ENCODE measurements around the gene PLA2G4F.

PLA2G4F gene, protein sequence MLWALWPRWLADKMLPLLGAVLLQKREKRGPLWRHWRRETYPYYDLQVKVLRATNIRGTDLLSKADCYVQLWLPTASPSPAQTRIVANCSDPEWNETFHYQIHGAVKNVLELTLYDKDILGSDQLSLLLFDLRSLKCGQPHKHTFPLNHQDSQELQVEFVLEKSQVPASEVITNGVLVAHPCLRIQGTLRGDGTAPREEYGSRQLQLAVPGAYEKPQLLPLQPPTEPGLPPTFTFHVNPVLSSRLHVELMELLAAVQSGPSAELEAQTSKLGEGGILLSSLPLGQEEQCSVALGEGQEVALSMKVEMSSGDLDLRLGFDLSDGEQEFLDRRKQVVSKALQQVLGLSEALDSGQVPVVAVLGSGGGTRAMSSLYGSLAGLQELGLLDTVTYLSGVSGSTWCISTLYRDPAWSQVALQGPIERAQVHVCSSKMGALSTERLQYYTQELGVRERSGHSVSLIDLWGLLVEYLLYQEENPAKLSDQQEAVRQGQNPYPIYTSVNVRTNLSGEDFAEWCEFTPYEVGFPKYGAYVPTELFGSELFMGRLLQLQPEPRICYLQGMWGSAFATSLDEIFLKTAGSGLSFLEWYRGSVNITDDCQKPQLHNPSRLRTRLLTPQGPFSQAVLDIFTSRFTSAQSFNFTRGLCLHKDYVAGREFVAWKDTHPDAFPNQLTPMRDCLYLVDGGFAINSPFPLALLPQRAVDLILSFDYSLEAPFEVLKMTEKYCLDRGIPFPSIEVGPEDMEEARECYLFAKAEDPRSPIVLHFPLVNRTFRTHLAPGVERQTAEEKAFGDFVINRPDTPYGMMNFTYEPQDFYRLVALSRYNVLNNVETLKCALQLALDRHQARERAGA

DNA sequence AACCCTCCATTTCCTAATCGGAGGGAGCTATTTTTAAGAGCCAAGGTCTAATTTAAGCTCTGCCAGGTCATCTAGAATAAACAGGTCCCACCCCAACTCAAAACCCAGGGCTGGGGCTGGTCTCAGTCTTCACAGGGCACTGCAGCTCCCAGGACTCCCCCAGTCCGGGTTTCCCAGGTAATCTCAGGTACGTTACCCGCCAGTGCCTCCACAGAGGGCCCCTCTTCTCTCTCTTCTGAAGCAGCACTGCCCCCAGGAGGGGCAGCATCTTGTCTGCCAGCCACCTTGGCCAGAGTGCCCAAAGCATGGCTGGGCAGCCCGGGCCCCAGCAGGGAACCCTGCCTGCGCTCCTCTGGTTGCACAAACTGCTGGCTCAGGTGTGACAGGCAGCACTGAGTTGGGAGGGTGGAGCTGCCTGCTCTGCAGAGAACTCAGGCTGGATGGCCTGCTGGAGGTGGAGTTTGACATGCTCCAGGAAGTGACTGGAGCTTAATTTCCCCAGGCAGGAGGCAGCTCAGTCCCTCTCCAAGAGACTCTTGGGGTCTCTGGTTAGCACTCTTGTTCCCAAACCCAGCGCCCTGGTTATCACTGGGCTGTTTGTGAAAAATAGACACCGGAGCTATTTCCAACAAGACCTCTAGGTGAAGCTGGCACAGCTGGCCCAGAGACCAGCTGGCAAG is at the start of gene PLA2G4F:
PLA2G4F (minus strand) TSS at position 394 of the 680 bp plus-strand sequence; CDS start at position 307, 87 bp downstream.
- no peak for DNase-seq (ENCODE audit: insufficient read length, low spot score)
- FAIRE-seq, result no peak

DNA sequence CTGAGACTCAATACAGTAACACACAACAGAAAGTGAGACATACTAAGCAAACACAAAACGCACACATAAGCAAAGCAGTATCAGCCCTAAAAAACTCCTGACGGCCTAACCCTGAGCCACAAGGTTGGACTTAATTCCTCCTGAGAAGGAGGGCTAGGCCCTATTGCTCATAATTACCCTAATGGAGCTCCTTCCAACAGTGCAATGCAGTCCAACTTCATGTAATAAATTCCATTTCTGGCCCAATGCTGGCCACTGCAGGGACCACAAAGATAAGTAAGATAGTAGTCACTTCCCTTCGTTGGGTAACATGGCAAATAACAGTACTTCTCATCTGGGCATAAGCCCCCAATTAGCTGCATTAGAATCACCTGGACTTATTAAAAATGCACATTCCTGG is 47.5 kb upstream of the PLA2G4F start:
- FAIRE-seq, result no peak

DNA sequence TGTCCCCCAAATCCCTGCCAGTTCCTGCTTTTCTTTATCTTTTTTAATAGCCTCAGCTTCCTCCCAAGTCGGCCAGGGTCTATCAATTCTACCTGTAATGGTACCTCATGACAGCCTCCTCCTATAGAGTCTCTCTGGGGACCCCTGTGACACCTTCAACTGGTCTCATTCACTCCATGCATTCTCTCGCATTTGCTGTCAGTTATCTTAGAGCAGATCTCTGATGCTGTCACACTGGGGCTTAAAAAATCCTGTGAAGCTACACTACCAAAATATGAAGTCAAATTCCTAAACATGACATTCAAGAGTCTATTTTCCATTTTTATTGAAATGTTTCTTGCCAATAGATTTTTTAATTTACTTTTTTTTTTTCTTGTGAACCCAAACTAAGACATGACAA is 46.2 kb upstream of the PLA2G4F start:
- FAIRE-seq (no peak), DNase-seq (ENCODE audit: insufficient read length, low spot score) (no peak)

More for the DNA sequence above, 47.5 kb upstream of the PLA2G4F start:
- no peak for DNase-seq (ENCODE audit: insufficient read length, low spot score)

DNA sequence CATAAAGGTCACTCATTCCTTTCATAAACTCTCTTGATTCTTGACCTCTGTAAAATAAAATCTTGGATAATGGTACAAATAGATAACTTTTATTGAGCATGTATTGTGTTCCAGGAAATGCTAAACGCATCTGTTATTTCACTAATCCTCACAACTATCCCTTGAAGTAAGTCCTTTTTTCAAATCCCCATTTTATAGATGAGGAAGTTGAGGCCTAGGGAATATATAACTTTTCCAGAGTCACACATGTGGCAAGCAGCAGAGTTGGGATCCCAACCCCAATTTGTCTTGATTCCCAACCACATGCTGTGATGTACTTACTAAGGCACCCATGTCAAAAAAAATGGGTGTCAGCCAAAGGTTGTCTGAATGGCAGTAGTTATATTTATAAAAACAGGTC is 45.4 kb upstream of the PLA2G4F start:
- FAIRE-seq (no peak), DNase-seq (ENCODE audit: insufficient read length, low spot score) (no peak)

DNA sequence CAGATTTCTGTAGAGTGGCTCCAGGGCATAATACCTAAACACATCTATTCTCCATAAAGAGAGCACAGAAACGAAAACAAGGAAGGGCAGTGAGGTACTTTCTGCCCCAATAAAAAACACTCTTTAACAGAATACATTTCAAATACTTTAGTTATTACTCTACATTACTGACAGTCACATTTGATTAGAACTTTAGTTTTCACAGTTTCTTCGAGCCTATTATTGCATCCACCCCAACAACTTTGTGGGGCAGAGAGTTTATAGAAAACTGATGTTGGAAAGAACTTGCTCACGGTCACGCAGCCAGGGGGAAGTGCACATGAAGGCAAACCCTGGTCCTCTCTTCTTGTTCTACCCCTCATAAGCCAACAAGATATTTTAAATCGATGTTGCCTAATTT is 42.7 kb upstream of the PLA2G4F start:
- FAIRE-seq (no peak), DNase-seq (ENCODE audit: insufficient read length, low spot score) (no peak)

DNA sequence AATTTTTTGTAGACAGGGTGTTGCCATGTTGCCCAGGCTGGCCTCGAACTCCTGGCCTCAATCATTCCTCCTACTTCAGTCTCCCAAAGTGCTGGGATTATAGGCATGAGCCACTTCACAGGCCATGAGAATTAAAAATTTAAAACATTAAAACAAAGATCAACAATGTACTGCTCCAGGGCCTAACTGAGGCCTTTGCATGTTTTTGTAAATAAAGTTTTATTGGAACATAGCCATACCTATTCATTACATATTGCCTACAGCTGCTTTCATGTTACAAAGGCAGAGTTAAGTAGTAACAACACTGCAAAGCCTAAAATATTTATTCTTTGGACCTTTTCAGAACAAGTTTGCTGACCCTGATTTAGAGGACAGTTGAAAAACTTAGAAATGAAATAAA is 42.1 kb upstream of the PLA2G4F start:
- no peak for DNase-seq (ENCODE audit: insufficient read length, low spot score)
- no peak for FAIRE-seq

DNA sequence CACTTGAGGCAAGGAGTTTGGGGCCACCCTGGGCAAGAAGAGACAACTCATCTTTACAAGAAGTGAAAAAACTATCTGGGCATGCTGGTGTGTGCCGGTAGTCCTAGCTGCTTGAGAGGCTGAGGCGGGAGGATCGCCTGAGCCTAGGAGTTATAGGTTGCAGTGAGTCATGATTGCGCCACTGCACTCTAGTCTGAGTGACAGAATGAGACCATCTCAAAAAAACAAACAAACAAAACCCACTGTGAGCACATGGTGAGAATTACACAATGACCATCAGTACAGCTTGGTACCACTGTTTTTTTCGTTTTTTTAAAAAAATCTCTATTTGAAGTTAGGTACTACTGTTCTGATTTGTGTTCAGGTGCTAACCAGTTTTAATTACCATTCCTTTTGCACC is 38.1 kb upstream of the PLA2G4F start:
- no peak for FAIRE-seq
- peak; percentile 21 for DNase-seq (ENCODE audit: insufficient read length, low spot score)

DNA sequence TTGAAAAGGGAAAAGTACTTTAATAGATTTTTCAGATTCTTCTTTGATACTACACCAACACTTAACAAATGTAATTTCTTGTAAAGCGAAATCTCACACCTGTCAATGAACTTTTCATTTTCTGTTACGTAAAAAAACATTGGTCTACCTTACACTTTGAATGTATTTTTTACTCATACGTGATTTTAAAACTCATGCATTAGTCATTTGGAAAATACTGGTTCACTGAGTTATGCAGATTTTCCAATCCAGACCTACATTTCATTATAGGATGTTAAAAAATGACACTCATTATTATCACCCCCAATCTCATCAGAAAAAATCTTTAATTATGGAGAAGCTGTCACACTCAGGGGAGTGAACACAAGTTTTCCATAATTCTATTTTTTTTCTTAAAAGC is 36.9 kb upstream of the PLA2G4F start:
- FAIRE-seq (no peak), DNase-seq (ENCODE audit: insufficient read length, low spot score) (no peak)

DNA sequence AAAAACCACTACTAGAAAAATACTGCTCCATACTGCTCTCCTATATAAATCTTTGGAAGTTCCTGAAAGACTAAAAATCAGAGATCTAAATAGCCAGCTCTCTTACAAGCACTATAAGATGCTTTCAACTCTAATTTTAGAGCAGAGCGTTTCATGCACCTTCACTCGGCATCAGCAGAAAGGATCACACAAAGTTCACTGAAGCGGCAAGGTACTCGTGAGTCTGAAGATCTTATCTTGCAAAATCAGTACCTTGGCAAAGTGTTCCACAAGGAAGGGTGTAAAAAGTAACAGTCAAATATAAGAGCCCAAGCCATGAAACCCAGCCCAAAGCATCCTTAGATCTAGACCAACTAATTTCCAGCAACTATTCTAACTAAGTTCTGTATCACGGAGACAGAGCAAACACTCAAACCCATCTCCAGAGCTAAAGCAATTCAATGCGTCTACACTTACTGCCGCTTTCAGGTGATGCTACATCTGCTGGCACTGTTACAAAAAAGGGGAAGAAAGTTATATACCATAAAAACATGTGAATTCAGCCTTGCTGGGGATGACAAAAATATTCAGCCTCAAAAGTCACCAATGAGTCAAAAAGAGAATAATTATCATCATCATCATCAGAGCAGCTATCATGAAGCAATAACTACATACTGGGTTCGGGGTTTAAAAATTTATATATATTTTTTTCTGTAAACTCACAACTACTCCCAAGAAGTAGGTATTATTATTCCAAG is 35.3 kb upstream of the PLA2G4F start:
- FAIRE-seq, result no peak
- no peak for DNase-seq (ENCODE audit: insufficient read length, low spot score)

DNA sequence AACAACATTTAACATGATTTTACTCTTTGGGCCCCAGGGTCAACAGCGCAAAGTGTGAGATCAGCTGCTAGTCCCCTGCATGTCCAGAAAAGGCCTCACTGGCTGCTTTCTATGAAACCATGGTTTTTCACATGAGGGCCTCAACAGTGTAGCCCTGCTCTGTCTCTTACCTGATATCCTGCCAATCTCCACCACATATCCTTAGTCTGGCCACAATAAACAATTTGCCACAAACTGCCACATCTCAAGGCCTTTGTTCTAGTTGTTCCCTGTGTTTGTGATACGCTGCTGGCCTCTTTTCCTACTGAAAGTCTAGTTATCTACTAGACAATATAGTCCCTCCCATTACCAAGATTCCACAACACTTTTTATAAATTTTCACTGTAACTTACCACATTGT is 33.9 kb upstream of the PLA2G4F start:
- no peak for FAIRE-seq

DNA sequence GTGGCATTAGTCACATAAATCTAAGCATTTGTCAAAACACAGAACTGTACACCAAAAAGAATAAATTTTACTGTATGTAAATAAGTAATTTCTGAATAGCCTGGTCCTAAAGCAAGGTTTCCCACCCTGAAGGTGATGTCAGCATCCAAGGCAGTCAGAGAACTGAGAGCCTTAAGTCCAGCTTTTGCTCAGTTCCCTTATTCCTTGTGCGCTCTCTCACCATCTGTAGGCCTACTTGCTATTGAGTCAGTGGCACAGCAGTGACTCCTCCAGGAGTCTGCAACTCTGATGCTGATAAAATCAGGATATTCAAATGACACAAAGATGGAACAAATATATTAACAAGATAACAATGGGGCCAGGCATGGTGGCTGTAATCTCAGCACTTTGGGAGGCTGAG is 29.4 kb upstream of the PLA2G4F start:
- no peak for DNase-seq (ENCODE audit: insufficient read length, low spot score)
- FAIRE-seq, result no peak

More for the DNA sequence above, 33.9 kb upstream of the PLA2G4F start:
- DNase-seq (ENCODE audit: insufficient read length, low spot score), result no peak

DNA sequence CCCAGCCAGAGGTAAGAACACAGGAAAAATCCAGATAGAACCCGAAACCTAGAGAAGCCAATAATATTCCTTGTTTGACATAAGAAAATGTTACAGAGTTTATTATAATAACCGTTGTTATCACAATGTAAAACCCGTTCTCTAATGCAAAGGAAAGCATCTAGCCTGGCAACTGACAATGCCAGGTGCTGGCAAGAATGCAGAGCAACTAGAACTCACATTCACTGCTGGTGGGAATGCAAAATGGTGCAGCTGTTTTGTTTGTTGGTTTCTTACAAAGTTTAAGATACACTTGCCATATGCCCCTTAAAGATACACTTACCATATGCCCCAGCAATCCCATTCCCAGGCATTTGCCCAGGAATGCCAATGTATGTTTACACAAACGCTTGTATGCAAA is 28.3 kb upstream of the PLA2G4F start:
- no peak for DNase-seq (ENCODE audit: insufficient read length, low spot score)
- FAIRE-seq, result no peak

DNA sequence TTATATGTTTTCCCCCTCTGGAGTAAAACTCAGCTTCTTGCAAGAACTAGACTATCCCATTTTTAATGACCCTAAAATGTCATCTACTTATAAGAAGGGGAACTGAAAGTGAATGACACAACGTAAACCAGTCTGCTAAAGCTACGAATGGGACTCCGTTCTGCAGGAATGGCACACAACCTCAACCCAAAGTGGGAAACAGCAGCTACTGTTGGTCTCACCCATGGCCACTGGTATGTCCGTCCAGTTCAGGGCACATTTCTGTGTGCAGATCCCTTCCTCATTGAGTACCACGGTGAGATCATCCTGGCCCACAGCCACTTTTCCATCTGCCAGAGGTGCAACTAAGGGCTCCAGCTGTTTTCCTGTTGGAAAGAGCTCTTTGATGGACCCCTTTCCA is 27.9 kb upstream of the PLA2G4F start:
- DNase-seq (ENCODE audit: insufficient read length, low spot score) (no peak), FAIRE-seq (no peak)

DNA sequence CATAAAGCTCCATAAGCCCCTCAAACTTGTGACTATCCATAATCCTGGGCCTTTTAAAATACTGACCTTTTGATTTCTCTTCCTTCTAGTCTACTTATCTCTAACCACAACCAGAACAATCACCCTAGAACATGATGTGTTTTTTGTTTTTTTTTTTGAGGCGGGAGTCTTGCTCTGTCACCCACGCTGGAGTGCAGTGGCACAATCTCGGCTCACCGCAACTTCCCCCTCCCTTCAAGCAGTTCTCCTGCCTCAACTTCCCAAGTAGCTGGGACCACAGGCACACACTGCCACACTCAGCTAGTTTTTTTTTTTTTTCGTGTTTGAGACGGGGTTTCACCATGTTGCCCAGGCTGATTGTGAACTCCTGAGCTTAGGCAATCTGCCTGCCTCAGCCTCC is 26.5 kb upstream of the PLA2G4F start:
- no peak for DNase-seq (ENCODE audit: insufficient read length, low spot score)
- no peak for FAIRE-seq

DNA sequence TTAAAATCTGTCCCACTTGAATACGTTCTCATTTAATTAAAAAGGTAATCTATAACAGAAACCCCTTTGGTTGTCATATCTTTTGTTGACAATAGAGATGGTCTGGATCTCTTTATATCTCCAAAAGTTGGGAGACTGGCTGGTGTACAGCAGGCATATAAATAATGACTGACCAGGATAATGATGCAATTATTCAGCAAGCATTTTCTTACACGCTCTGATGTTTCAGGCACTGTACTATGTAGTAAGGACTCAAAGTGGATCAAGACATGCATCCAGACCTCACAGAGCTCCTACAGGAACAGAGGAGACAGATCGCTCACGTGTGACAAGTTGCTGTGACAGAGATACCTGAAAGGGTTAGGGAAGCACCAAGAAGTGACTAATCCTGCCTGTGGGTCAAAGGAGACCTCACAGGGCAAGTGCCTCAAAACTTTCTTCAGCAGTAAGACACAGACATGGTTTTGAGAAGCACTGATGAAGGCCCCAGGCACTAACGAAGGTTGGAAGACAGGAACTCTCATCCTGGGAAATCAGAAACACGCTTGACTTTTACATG is 26.0 kb upstream of the PLA2G4F start:
- FAIRE-seq (no peak), DNase-seq (ENCODE audit: insufficient read length, low spot score) (no peak)

DNA sequence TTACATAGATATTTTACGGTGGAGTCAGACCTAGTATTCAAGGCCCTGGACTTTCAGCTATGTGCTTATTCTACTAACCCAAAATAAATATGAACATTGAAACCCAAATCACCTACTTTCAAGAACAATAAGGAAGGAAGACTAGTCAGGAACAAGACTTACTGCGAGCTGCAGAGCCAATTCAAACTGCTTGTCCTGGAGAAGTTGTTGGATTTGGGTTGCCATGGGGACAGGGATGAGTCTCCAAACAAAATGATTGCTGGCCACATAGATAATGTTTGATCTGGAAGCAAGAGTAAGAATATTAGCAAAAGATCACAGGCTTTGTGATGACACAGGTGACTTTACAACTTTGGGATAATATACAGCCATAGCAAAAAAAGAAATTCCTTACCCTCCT is 21.6 kb upstream of the PLA2G4F start:
- DNase-seq (ENCODE audit: insufficient read length, low spot score), result no peak
- FAIRE-seq, result no peak

DNA sequence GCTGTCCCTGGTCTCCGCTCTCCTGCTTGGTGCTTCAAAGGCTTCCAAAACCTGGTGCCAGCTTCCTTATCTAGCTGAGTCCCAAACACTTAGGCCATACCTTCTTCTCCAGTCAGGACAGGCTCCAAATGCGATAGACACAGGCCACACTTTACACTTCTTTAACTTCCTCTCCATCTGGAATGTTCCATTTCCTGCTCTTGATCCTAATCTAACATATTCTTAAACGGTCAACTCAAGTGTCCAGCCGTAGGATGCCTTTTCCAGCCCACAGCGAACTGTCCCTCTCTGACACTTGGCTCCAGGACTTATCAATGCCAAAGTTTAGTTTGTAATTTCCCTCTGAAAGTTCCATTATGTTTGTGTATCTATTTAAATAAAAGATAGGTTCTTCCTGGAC is 19.2 kb upstream of the PLA2G4F start:
- DNase-seq (ENCODE audit: insufficient read length, low spot score) (no peak), FAIRE-seq (no peak)

DNA sequence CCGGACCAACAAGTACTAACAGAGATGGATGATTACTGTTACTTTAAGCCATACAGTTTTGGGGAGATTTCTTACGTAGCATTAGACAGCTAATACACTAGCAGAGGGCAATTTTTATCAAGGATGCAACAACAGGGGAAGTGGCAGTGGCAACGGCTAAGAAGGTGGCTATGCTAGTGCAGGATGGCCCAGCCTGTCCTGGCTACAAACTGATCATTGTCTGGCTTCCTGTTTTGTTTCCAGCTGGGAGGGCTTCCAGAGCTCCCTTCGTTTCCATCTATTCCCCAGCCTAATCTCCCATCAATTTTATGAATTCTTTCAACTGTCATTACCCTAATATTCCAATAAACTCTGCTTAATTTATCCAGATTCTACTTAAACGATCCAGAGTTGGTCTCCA is 16.0 kb upstream of the PLA2G4F start:
- DNase-seq (ENCODE audit: insufficient read length, low spot score) (no peak), FAIRE-seq (no peak)

DNA sequence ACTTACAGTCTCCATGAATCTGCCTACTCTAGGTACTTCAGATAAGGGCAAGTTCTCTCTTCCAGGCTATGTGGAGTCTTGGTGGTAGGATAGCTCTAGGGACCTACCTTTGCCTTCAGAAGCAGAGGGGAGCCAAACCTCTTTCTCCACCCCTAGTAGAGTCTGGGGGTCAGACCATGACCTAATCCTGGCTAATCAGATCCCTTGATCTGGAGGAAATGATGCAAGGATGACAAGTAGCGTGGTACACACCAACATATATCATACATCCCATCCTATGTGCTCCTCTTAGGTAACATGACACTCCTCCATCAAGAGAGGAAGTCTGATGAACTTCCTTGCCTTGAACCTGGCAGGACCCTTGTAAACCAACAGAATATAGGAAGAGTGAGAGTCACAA is 15.4 kb upstream of the PLA2G4F start:
- FAIRE-seq (no peak), DNase-seq (ENCODE audit: insufficient read length, low spot score) (no peak)

DNA sequence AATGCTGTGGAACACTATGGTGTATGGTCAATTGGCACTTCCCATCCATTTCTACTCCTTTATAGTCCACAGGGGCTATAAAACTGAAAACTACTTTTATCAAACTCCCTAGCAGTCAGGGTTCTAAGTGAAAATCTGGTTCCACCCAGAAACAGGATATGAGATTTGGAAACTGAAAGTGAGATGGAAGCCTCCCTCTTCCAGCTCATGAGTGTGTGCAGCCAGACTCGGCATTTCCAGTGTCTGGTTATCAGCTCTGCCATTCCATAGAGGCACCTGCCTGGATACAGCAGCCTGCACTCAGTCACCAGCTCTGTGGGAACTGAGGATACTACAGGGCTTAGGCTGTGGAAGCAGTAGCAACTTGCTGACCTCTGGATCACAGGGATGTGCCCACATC is 14.7 kb upstream of the PLA2G4F start:
- no peak for FAIRE-seq
- no peak for DNase-seq (ENCODE audit: insufficient read length, low spot score)
